ENCODE results near the gene HAPLN2. TPM values are rescaled to one million over a fixed set of nuclear protein-coding genes. Genes with fewer than 3 reads are reported as not detected.

HAPLN2 gene
- total and polyA plus RNA-seq, 4 experiments from 2014 or later, result not detected

- POLR2A ChIA-PET (ENCODE audit: partially characterized antibody), result no interaction called here
- no peaks in the 10 kb centered on the region for H3K9me3 Mint-ChIP-seq
- no peaks in the 10 kb centered on the region for H3K36me3 Mint-ChIP-seq
- Histone ChIP-seq H3K9me3 (ENCODE audit: control insufficient read depth in 1 of 2, low read length in 2 of 2) (no peaks in the 10 kb centered on the region), H3K4me1 (ENCODE audit: insufficient read depth, low read length) (peaks cover 38% of the 10 kb centered on the region), H3K27me3 (ENCODE audit: insufficient read depth, low read length) (no peaks in the 10 kb centered on the region), H3K36me3 (ENCODE audit: insufficient read depth, low read length) (no peaks in the 10 kb centered on the region), H3K4me3 (ENCODE audit: low read length in 2 of 2) (no peak overlapping the region), H3K27ac (ENCODE audit: low read depth, low read length) (no peak overlapping the region)
- DNase-seq, result no peak
- H3K27ac Mint-ChIP-seq, result no peak overlapping the region
- peaks cover 23 to 36% (median 29%) of the 10 kb centered on the region in 4 donors for H3K4me1 Mint-ChIP-seq
- CTCF ChIA-PET (ENCODE audit: partially characterized antibody), result interaction anchor here (1.1 to 2.5 kb wide), 5 partner anchors 12 to 40 kb away, joined by 3 to 8 read pairs (median 3); partner anchors contain the start of gene NES
- intact Hi-C loops (cut with micrococcal nuclease), result no loop called here
- H3K4me3 Mint-ChIP-seq, result no peak overlapping the region
- H3K27me3 Mint-ChIP-seq, result peaks cover 0 to 2% of the 10 kb centered on the region in 2 donors
Measured at GRCh38 chr1:156664046-156664766, 45.0 kb downstream of the HAPLN2 start.

GRCh38 chr1:156664767-156665411 lies 45.7 kb downstream of the HAPLN2 start:
- CTCF ChIA-PET (ENCODE audit: partially characterized antibody), result interaction anchor here (1.1 to 2.5 kb wide), 5 partner anchors 11 to 41 kb away, joined by 3 to 8 read pairs (median 3); partner anchors contain the start of gene NES
- POLR2A ChIA-PET (ENCODE audit: partially characterized antibody), result no interaction called here
- H3K4me1 ChIP-seq (ENCODE audit: insufficient read depth, low read length), result peaks cover 31% of the 10 kb centered on the region
- H3K27me3 Mint-ChIP-seq, result peaks cover 0 to 2% of the 10 kb centered on the region in 2 donors
- H3K27ac Mint-ChIP-seq, result no peak overlapping the region
- intact Hi-C loops (cut with micrococcal nuclease), result no loop called here
- no peak for DNase-seq
- no peak overlapping the region for H3K4me3 ChIP-seq (ENCODE audit: low read length in 2 of 2)
- H3K36me3 ChIP-seq (ENCODE audit: insufficient read depth, low read length), result no peaks in the 10 kb centered on the region
- H3K36me3 Mint-ChIP-seq, result no peaks in the 10 kb centered on the region
- no peaks in the 10 kb centered on the region for H3K27me3 ChIP-seq (ENCODE audit: insufficient read depth, low read length)
- H3K27ac ChIP-seq (ENCODE audit: low read depth, low read length), result no peak overlapping the region
- peaks cover 16 to 29% (median 22%) of the 10 kb centered on the region in 4 donors for H3K4me1 Mint-ChIP-seq
- no peak overlapping the region for H3K4me3 Mint-ChIP-seq
- no peaks in the 10 kb centered on the region for H3K9me3 ChIP-seq (ENCODE audit: control insufficient read depth in 1 of 2, low read length in 2 of 2)
- no peaks in the 10 kb centered on the region for H3K9me3 Mint-ChIP-seq

- ChIA-PET POLR2A (ENCODE audit: partially characterized antibody) (interaction anchor here (0.6 kb wide), 1 partner anchor 70 kb away, joined by 3 read pairs; no protein-coding TSS in a partner anchor), CTCF (ENCODE audit: partially characterized antibody) (interaction anchor here (1.1 to 2.5 kb wide), 3 partner anchors 11 to 39 kb away, joined by 3 to 8 read pairs (median 3); partner anchors contain the start of gene NES)
- H3K36me3 Mint-ChIP-seq, result no peaks in the 10 kb centered on the region
- Histone ChIP-seq H3K27ac (ENCODE audit: low read depth, low read length) (no peak overlapping the region), H3K36me3 (ENCODE audit: insufficient read depth, low read length) (no peaks in the 10 kb centered on the region), H3K4me3 (ENCODE audit: low read length in 2 of 2) (no peak overlapping the region), H3K4me1 (ENCODE audit: insufficient read depth, low read length) (peaks cover 24% of the 10 kb centered on the region), H3K27me3 (ENCODE audit: insufficient read depth, low read length) (no peaks in the 10 kb centered on the region), H3K9me3 (ENCODE audit: control insufficient read depth in 1 of 2, low read length in 2 of 2) (no peaks in the 10 kb centered on the region)
- no peaks in the 10 kb centered on the region for H3K9me3 Mint-ChIP-seq
- peaks cover 0 to 2% of the 10 kb centered on the region in 2 donors for H3K27me3 Mint-ChIP-seq
- peak overlapping the region in 1 of 8 donors; percentile 41 for H3K4me3 Mint-ChIP-seq
- H3K27ac Mint-ChIP-seq, result peak overlapping the region in 1 of 7 donors; percentile 43
- H3K4me1 Mint-ChIP-seq, result peaks cover 11 to 23% (median 16%) of the 10 kb centered on the region in 4 donors
- no peak for DNase-seq
- intact Hi-C loops (cut with micrococcal nuclease), result no loop called here
Measured at GRCh38 chr1:156665539-156665938, 46.3 kb downstream of the HAPLN2 start.

GRCh38 chr1:156666862-156667609 lies 47.8 kb downstream of the HAPLN2 start:
- Mint-ChIP-seq H3K36me3 (no peaks in the 10 kb centered on the region), H3K27me3 (peaks cover 0 to 5% of the 10 kb centered on the region in 2 donors), H3K9me3 (no peaks in the 10 kb centered on the region), H3K4me3 (no peak overlapping the region), H3K4me1 (peaks cover 2 to 8% (median 3%) of the 10 kb centered on the region in 4 donors), H3K27ac (peak overlapping the region in 1 of 7 donors; percentile 37)
- H3K27ac ChIP-seq (ENCODE audit: low read depth, low read length), result no peak overlapping the region
- H3K36me3 ChIP-seq (ENCODE audit: insufficient read depth, low read length), result no peaks in the 10 kb centered on the region
- no peak overlapping the region for H3K4me3 ChIP-seq (ENCODE audit: low read length in 2 of 2)
- DNase-seq, result no peak
- CTCF ChIA-PET (ENCODE audit: partially characterized antibody), result interaction anchor here (1.6 kb wide), 1 partner anchor 12 kb away, joined by 3 read pairs; no protein-coding TSS in a partner anchor
- H3K4me1 ChIP-seq (ENCODE audit: insufficient read depth, low read length), result peaks cover 9% of the 10 kb centered on the region
- POLR2A ChIA-PET (ENCODE audit: partially characterized antibody), result no interaction called here
- intact Hi-C loops (cut with micrococcal nuclease), result no loop called here
- no peaks in the 10 kb centered on the region for H3K9me3 ChIP-seq (ENCODE audit: control insufficient read depth in 1 of 2, low read length in 2 of 2)
- no peaks in the 10 kb centered on the region for H3K27me3 ChIP-seq (ENCODE audit: insufficient read depth, low read length)

- Mint-ChIP-seq H3K27me3 (peaks cover 2 to 9% of the 10 kb centered on the region in 2 donors), H3K9me3 (no peaks in the 10 kb centered on the region), H3K36me3 (no peaks in the 10 kb centered on the region), H3K4me1 (peaks cover 0 to 4% (median 0%) of the 10 kb centered on the region in 4 donors), H3K27ac (no peak overlapping the region), H3K4me3 (no peak overlapping the region)
- ChIA-PET POLR2A (ENCODE audit: partially characterized antibody) (no interaction called here), CTCF (ENCODE audit: partially characterized antibody) (interaction anchor here (1.2 to 1.6 kb wide), 2 partner anchors 11 to 43 kb away, joined by 3 read pairs; no protein-coding TSS in a partner anchor)
- intact Hi-C loops (cut with micrococcal nuclease), result no loop called here
- Histone ChIP-seq H3K9me3 (ENCODE audit: control insufficient read depth in 1 of 2, low read length in 2 of 2) (no peaks in the 10 kb centered on the region), H3K27me3 (ENCODE audit: insufficient read depth, low read length) (no peaks in the 10 kb centered on the region), H3K36me3 (ENCODE audit: insufficient read depth, low read length) (no peaks in the 10 kb centered on the region), H3K27ac (ENCODE audit: low read depth, low read length) (no peak overlapping the region), H3K4me3 (ENCODE audit: low read length in 2 of 2) (no peak overlapping the region), H3K4me1 (ENCODE audit: insufficient read depth, low read length) (peaks cover 4% of the 10 kb centered on the region)
- DNase-seq, result no peak
Measured at GRCh38 chr1:156667610-156667967, 48.4 kb downstream of the HAPLN2 start.

GRCh38 chr1:156667968-156668709 lies 48.9 kb downstream of the HAPLN2 start:
- Histone ChIP-seq H3K4me3 (ENCODE audit: low read length in 2 of 2) (no peak overlapping the region), H3K36me3 (ENCODE audit: insufficient read depth, low read length) (no peaks in the 10 kb centered on the region), H3K9me3 (ENCODE audit: control insufficient read depth in 1 of 2, low read length in 2 of 2) (no peaks in the 10 kb centered on the region), H3K27ac (ENCODE audit: low read depth, low read length) (no peak overlapping the region), H3K4me1 (ENCODE audit: insufficient read depth, low read length) (peaks cover 4% of the 10 kb centered on the region), H3K27me3 (ENCODE audit: insufficient read depth, low read length) (no peaks in the 10 kb centered on the region)
- H3K36me3 Mint-ChIP-seq, result no peaks in the 10 kb centered on the region
- ChIA-PET POLR2A (ENCODE audit: partially characterized antibody) (no interaction called here), CTCF (ENCODE audit: partially characterized antibody) (interaction anchor here (0.6 to 1.6 kb wide), 3 partner anchors 10 to 44 kb away, joined by 3 read pairs; partner anchors contain the start of gene CRABP2)
- H3K4me1 Mint-ChIP-seq, result peaks cover 0 to 4% (median 0%) of the 10 kb centered on the region in 4 donors
- H3K27ac Mint-ChIP-seq, result no peak overlapping the region
- no peak overlapping the region for H3K4me3 Mint-ChIP-seq
- peaks cover 0 to 2% (median 0%) of the 10 kb centered on the region in 8 donors for H3K9me3 Mint-ChIP-seq
- no peak for DNase-seq
- H3K27me3 Mint-ChIP-seq, result peaks cover 2 to 9% of the 10 kb centered on the region in 2 donors
- intact Hi-C loops (cut with micrococcal nuclease), result no loop called here

All from CD4-positive, alpha-beta memory T cell (primary cell).